ENCODE data around the gene STARD13. TPM values are rescaled to one million over a fixed set of nuclear protein-coding genes. Genes with fewer than 3 reads are reported as not detected.

Gene STARD13
- polyA plus RNA-seq, 1 donor (not counting 4 experiments of a cell fraction or from before 2014, with no cell fraction given), result 11.9 TPM

DNA sequence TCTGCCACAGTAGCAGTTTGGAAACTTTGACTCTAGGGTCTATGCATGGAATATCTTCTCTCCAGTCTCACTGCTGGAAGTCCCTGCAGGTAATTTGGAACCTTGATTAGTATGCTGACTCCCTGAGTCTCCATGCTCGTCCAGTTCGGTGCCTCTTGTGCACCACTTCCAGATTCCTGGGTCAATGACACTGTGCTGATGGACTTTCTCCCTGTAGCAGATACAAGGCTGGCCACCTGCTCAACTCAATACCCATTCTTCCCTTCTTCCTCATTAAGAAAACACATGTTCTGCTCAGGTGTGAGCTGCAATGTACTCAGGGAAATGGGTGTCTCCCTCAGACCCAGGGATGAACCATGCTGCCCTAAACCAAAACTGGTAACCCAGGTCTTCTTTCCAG is 170.3 kb downstream of the STARD13 start:
- FAIRE-seq (no peak), DNase-seq (ENCODE audit: low read depth, low spot score) (no peak)
- H3K79me2 ChIP-seq (ENCODE audit: control insufficient read depth, insufficient read depth, low read length), result no peaks in the 10 kb centered on the region
- H4K20me1 ChIP-seq (ENCODE audit: control insufficient read depth, extremely low read depth, insufficient read depth, low read length), result no peaks in the 10 kb centered on the region
- no peak overlapping the region for H2AFZ ChIP-seq (ENCODE audit: control insufficient read depth, low read length)
- no peaks in the 10 kb centered on the region for H3K27me3 ChIP-seq (ENCODE audit: control insufficient read depth, extremely low read depth, insufficient read depth, low read length)
- no peak overlapping the region for H3K4me2 ChIP-seq (ENCODE audit: control insufficient read depth, extremely low read depth, insufficient read depth, low read depth, low read length)
- no peak overlapping the region for H3K9ac ChIP-seq (ENCODE audit: control insufficient read depth, extremely low read depth, insufficient read depth, low read length)
- H3K4me1 ChIP-seq (ENCODE audit: control insufficient read depth, extremely low read depth, insufficient read depth, low read length), result peaks cover 10% of the 10 kb centered on the region
- dilution Hi-C loops (cut with MboI; ENCODE audit: extremely low pct_ligation_motif_present, low sequenced_read_pairs), result no loop called here
- no peaks in the 10 kb centered on the region for H3K9me1 ChIP-seq (ENCODE audit: control insufficient read depth, extremely low read depth, insufficient read depth, low read length)
- TF ChIP-seq, protein P1, sequence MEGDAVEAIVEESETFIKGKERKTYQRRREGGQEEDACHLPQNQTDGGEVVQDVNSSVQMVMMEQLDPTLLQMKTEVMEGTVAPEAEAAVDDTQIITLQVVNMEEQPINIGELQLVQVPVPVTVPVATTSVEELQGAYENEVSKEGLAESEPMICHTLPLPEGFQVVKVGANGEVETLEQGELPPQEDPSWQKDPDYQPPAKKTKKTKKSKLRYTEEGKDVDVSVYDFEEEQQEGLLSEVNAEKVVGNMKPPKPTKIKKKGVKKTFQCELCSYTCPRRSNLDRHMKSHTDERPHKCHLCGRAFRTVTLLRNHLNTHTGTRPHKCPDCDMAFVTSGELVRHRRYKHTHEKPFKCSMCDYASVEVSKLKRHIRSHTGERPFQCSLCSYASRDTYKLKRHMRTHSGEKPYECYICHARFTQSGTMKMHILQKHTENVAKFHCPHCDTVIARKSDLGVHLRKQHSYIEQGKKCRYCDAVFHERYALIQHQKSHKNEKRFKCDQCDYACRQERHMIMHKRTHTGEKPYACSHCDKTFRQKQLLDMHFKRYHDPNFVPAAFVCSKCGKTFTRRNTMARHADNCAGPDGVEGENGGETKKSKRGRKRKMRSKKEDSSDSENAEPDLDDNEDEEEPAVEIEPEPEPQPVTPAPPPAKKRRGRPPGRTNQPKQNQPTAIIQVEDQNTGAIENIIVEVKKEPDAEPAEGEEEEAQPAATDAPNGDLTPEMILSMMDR (optimal IDR thresholded peaks at IDR 0.05 in 1 of 3, IDR thresholded peaks at IDR 0.05 in 1 of 3, conservative IDR thresholded peaks at IDR 0.05 in 1 of 3; ENCODE audit: extremely low read depth in 1 of 3, insufficient read depth in 2 of 3, low read length in 3 of 3), result no peak
- TF ChIP-seq EZH2 (IDR thresholded peaks at IDR 0.05; ENCODE audit: low read length), result no peak
- no peaks in the 10 kb centered on the region for H3K9me3 ChIP-seq (ENCODE audit: control insufficient read depth, low read depth, low read length)
- peaks cover 28 to 30% of the 10 kb centered on the region in 2 experiments for H3K36me3 ChIP-seq (ENCODE audit: control insufficient read depth in 2 of 2, extremely low read depth in 1 of 2, insufficient read depth in 2 of 2, low read length in 2 of 2)
- H3K27ac ChIP-seq (ENCODE audit: control insufficient read depth, insufficient read depth, low read length), result no peak overlapping the region
- no peak overlapping the region for H3K4me3 ChIP-seq (ENCODE audit: control insufficient read depth in 2 of 3, extremely low read depth in 1 of 3, insufficient read depth in 2 of 3, low read depth in 1 of 3, low read length in 3 of 3)

DNA sequence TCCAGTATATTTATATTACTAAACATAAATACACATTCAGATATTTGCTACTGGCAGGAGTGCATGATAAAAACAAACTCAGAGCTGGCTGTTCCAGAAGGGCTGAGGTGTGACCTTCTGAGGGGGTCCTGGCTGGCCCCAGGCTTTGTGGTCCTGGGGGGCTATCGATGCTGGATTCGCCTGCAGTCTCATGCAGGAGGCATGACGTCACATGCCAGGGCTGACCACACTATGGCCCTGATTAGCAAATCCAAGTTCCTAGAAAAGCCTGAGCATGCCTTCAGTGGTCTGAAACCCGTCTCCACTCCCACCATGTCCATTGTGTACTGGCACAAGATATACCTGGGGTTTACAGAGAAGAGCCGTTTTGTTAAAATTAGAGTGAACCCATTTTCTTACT is 171.4 kb downstream of the STARD13 start:
- Histone ChIP-seq H2AFZ (ENCODE audit: control insufficient read depth, low read length) (no peak overlapping the region), H3K79me2 (ENCODE audit: control insufficient read depth, insufficient read depth, low read length) (no peaks in the 10 kb centered on the region), H3K9me3 (ENCODE audit: control insufficient read depth, low read depth, low read length) (no peaks in the 10 kb centered on the region), H3K4me1 (ENCODE audit: control insufficient read depth, extremely low read depth, insufficient read depth, low read length) (no peaks in the 10 kb centered on the region), H3K4me2 (ENCODE audit: control insufficient read depth, extremely low read depth, insufficient read depth, low read depth, low read length) (no peak overlapping the region), H3K27me3 (ENCODE audit: control insufficient read depth, extremely low read depth, insufficient read depth, low read length) (no peaks in the 10 kb centered on the region), H3K36me3 (ENCODE audit: control insufficient read depth in 2 of 2, extremely low read depth in 1 of 2, insufficient read depth in 2 of 2, low read length in 2 of 2) (peaks cover 31 to 38% of the 10 kb centered on the region in 2 experiments), H3K4me3 (ENCODE audit: control insufficient read depth in 2 of 3, extremely low read depth in 1 of 3, insufficient read depth in 2 of 3, low read depth in 1 of 3, low read length in 3 of 3) (no peak overlapping the region), H3K9me1 (ENCODE audit: control insufficient read depth, extremely low read depth, insufficient read depth, low read length) (no peaks in the 10 kb centered on the region), H3K27ac (ENCODE audit: control insufficient read depth, insufficient read depth, low read length) (no peak overlapping the region), H3K9ac (ENCODE audit: control insufficient read depth, extremely low read depth, insufficient read depth, low read length) (no peak overlapping the region), H4K20me1 (ENCODE audit: control insufficient read depth, extremely low read depth, insufficient read depth, low read length) (no peaks in the 10 kb centered on the region)
- no peak for FAIRE-seq
- dilution Hi-C loops (cut with MboI; ENCODE audit: extremely low pct_ligation_motif_present, low sequenced_read_pairs), result no loop called here
- no peak for DNase-seq (ENCODE audit: low read depth, low spot score)
- no peak for TF ChIP-seq EZH2 (IDR thresholded peaks at IDR 0.05; ENCODE audit: low read length)
- TF ChIP-seq, protein P1 (optimal IDR thresholded peaks at IDR 0.05 in 1 of 3, IDR thresholded peaks at IDR 0.05 in 1 of 3, conservative IDR thresholded peaks at IDR 0.05 in 1 of 3; ENCODE audit: extremely low read depth in 1 of 3, insufficient read depth in 2 of 3, low read length in 3 of 3), result no peak
